Measurements from ENCODE around the gene GOLGB1.

GOLGB1 gene

DNA sequence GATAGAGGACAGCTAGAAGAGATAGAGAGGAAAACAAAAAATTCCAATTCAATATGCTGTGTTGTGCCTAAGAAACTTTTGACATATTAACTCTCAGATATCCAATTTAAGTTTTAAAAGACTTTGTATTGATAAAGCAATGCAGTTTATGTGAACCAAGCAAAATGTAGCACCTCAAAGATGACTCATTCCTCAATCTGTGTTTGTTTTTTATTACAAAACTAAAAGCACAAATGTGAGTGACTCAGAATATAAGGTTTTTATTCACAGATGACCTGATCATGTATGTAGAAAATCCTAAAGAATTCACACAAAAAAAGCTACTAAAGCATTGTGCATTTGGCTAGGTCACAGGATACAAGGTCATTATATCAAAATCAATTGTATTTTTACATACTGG lies 99.9 kb downstream of the GOLGB1 start:
- Mint-ChIP-seq H3K4me1 (ENCODE audit: low read depth) (peaks cover 52% of the 10 kb centered on the region), H3K27me3 (no peaks in the 10 kb centered on the region), H3K9me3 (no peaks in the 10 kb centered on the region), H3K4me3 (no peak overlapping the region), H3K27ac (no peak overlapping the region), H3K36me3 (ENCODE audit: low read depth) (peaks cover 64% of the 10 kb centered on the region)

DNA sequence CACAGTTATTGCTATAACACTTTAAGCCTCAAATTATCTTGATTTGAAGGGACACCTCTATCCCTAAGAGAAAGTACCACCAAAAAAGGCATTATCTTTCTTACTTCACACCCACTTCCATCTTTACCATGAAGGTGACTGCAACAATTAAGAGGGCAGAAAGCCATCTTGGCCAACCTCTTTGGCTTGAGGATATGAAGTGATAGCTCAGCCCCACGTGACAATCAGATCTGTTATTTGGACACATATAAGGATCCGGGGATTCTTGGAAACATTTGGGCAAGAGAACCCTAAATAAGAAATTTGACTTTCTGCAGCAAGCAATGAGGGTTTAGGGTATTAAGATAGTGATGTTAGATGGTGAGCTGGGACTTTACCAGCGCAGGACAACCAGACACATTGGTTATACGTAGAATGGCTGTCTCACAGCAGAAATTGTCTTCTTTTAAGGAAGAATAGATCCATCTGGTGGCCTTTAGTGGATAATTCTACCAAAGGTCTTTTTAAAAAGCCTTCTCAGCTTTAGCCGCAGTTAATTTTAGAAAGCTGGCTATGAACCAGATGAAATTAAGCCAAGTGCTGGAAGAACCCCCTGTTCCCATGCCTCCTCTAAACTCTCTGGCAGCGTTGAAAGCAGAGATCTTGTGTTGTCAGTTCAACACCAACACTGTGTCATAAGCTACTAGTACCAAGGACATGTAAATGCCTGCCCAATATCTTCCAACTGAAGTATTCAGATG lies 101.2 kb downstream of the GOLGB1 start:
- Mint-ChIP-seq H3K36me3 (ENCODE audit: low read depth) (peaks cover 64% of the 10 kb centered on the region), H3K27me3 (no peaks in the 10 kb centered on the region), H3K4me3 (no peak overlapping the region), H3K27ac (no peak overlapping the region), H3K9me3 (no peaks in the 10 kb centered on the region), H3K4me1 (ENCODE audit: low read depth) (peaks cover 40% of the 10 kb centered on the region)

DNA sequence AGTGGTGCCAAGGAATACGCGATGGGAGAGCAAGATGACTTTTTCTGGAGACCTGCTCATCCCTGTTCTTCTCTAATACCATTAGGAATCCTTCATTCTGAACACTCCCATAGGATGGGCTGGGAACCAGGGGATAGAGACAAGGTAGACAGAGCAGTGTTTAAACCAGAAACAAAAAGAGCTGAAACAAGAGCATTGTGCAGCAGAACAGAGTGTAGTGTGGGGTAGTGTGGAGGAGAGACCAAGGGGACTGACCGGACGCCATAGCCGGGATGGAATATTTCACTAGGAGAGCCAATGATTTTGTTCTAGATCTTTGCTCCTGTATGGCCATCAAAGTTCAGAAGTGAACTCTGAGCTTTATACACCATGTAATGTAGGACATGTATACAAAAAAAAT lies 104.5 kb downstream of the GOLGB1 start:
- Mint-ChIP-seq H3K27me3 (no peaks in the 10 kb centered on the region), H3K4me1 (ENCODE audit: low read depth) (peaks cover 27% of the 10 kb centered on the region), H3K27ac (no peak overlapping the region), H3K9me3 (no peaks in the 10 kb centered on the region), H3K36me3 (ENCODE audit: low read depth) (peaks cover 62% of the 10 kb centered on the region), H3K4me3 (no peak overlapping the region)

DNA sequence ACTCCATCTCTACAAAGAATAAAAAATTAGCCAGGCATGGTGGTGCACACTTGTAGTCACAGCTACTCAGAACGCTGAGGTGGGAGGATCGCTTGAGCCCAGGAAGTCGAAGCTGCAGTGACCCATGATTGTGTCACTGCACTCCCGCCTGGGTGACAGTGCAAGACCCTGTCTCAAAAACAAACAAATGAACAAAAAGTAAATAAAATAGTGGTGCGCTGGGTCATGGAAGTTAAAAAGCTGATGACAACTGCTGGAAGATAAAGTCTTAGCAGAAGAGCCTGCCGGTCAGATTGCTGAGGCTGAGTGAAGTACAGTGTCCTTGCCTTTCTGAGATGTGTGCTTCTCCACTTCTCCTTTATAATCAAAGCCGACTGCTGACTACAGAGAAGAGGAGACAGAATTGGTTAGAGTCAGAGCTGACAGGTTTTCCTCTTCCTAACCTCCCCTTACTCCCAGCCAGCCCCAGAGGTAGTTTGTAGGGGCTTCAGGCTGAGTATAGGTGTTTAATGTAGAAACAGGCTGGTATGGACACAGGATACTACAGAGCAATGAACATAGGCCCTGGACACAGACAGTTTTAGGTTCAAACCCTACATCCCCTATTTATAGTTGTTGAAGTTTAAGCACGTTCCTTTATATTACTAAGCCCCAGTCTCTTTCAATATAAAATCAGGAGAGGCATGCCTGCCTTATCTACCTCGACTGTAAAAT lies 106.8 kb downstream of the GOLGB1 start:
- Mint-ChIP-seq H3K27ac (no peak overlapping the region), H3K27me3 (no peaks in the 10 kb centered on the region), H3K36me3 (ENCODE audit: low read depth) (peaks cover 75% of the 10 kb centered on the region), H3K4me1 (ENCODE audit: low read depth) (peaks cover 24% of the 10 kb centered on the region), H3K4me3 (no peak overlapping the region), H3K9me3 (no peaks in the 10 kb centered on the region)

DNA sequence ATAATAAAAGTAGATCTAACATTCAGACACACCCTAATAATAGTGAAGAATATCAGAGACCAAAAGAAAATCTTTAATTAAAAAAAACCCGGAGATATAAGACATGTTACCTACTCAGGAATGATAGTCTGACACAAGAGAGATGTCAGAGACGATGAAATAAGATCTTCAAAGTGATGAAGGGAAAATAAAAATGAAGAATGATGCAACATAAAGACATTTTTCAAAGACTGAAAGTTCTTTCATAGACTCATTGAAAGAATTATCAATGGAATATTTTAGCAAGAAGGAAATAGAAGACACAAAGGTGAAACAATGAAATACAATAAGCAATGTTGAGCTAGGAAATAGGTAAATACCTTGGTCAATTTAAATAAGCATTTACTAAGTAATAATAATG lies 108.4 kb downstream of the GOLGB1 start:
- Mint-ChIP-seq H3K4me1 (ENCODE audit: low read depth) (peaks cover 29% of the 10 kb centered on the region), H3K4me3 (no peak overlapping the region), H3K9me3 (no peaks in the 10 kb centered on the region), H3K27me3 (no peaks in the 10 kb centered on the region), H3K27ac (peak overlapping the region; percentile 90), H3K36me3 (ENCODE audit: low read depth) (peaks cover 81% of the 10 kb centered on the region)

DNA sequence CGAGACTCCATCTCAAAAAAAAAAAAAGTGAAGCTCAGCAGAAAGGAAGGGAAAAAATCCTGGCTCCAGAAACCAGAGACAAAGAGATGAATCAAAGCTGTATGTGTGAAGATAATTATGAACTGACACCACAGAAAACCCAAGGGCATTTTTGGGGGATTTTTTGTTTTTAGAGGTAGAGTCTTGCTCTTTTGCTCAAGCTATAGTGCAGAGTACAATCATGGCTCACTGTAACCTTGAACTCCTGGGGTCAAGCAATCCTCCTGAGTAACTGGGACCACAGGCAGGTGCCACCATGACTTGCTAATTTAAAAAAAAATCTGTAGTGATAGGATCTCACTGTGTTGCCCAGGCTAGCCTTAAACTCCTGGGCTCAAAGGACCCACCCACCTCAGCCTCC lies 111.6 kb downstream of the GOLGB1 start:
- no peak overlapping the region for H3K4me3 Mint-ChIP-seq
- no peaks in the 10 kb centered on the region for H3K9me3 Mint-ChIP-seq
- H3K27ac Mint-ChIP-seq = peak overlapping the region; percentile 81
- no peaks in the 10 kb centered on the region for H3K27me3 Mint-ChIP-seq
- H3K4me1 Mint-ChIP-seq (ENCODE audit: low read depth) = peaks cover 29% of the 10 kb centered on the region
- peaks cover 84% of the 10 kb centered on the region for H3K36me3 Mint-ChIP-seq (ENCODE audit: low read depth)

DNA sequence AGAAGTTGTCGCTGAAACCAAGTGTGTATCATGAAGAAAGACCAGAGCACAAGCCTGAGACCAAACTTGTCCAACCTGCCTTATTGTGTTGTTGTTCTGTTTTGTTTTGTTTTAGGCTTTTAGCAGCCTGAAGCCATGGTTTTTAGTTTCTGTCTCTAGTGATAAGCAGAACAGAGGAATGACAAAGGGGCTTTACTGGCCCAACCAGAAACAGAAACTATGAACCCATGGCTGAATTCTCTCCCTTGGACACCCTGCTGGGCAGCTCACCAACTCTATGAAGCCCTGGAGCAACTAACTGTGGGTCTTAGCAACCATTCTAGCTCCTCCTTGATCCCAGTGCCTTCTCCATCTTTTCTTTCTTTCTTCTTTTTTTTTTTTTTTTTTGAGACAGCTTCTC lies 119.2 kb downstream of the GOLGB1 start:
- Mint-ChIP-seq H3K4me1 (ENCODE audit: low read depth) (no peaks in the 10 kb centered on the region), H3K27ac (peak overlapping the region; percentile 22), H3K9me3 (no peaks in the 10 kb centered on the region), H3K4me3 (no peak overlapping the region), H3K36me3 (ENCODE audit: low read depth) (peaks cover 50% of the 10 kb centered on the region), H3K27me3 (no peaks in the 10 kb centered on the region)

DNA sequence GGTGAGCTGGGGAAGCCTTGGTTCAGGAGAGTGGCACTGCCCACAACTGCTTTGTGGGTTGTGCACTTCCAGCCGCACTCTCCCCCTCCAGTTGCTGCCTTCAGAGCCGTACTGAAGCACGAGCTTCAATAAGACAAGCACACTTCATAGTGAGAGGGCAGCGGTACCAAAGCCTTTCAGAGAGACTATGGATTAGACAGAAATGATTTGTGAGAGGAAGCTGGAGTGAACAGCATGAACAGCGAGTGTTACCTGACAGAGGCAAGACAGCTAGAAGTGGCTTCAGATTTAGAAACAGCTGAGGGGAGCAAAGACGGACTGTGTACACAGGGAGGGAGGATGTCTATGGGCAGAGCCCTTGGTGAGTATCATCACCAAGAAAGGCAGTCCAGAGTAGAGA lies 119.9 kb downstream of the GOLGB1 start:
- no peaks in the 10 kb centered on the region for H3K4me1 Mint-ChIP-seq (ENCODE audit: low read depth)
- peaks cover 43% of the 10 kb centered on the region for H3K36me3 Mint-ChIP-seq (ENCODE audit: low read depth)
- H3K9me3 Mint-ChIP-seq = no peaks in the 10 kb centered on the region
- no peak overlapping the region for H3K4me3 Mint-ChIP-seq
- H3K27ac Mint-ChIP-seq = no peak overlapping the region
- H3K27me3 Mint-ChIP-seq = no peaks in the 10 kb centered on the region

DNA sequence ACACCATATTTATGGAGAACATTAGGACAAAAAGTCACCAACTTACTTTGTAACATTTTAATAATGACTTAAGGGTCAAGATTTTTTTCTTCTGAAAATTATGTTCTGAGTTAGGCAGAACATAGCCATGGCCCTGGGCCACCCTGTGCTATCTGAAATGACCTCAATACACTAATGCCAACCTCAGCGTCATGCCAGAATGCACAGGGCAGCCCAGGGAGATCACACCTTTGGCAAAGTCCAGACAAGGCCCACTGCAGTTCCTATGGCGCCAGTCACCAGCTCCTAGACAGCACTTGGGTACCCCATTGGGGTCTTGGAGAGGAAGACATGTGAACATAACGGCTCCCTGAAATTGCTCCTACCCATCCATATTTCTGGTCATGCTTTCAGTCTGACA lies 121.9 kb downstream of the GOLGB1 start:
- Mint-ChIP-seq H3K9me3 (no peaks in the 10 kb centered on the region), H3K4me3 (no peak overlapping the region), H3K4me1 (ENCODE audit: low read depth) (no peaks in the 10 kb centered on the region), H3K27ac (no peak overlapping the region), H3K27me3 (no peaks in the 10 kb centered on the region), H3K36me3 (ENCODE audit: low read depth) (peaks cover 28% of the 10 kb centered on the region)

DNA sequence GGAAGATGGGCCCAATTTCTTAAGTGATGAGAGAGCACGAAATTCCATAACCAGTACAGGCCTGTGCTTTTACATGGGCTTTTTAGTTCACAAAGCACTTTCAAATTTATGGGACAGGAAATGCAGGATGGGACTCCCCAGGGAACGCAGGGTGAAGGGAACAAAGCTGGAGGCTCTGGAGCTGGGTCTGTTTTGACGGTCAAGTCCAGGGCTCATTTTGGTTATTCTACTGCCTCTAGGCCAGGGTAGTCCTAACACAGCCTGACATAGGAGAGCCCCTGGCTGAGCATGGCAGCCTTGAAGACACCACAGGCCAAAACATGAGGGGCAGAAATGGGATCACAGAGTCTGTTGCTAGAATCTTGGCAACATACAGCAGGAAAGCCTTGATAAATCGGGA lies 122.3 kb downstream of the GOLGB1 start:
- no peaks in the 10 kb centered on the region for H3K4me1 Mint-ChIP-seq (ENCODE audit: low read depth)
- no peaks in the 10 kb centered on the region for H3K9me3 Mint-ChIP-seq
- no peaks in the 10 kb centered on the region for H3K27me3 Mint-ChIP-seq
- peaks cover 24% of the 10 kb centered on the region for H3K36me3 Mint-ChIP-seq (ENCODE audit: low read depth)
- no peak overlapping the region for H3K27ac Mint-ChIP-seq
- no peak overlapping the region for H3K4me3 Mint-ChIP-seq

DNA sequence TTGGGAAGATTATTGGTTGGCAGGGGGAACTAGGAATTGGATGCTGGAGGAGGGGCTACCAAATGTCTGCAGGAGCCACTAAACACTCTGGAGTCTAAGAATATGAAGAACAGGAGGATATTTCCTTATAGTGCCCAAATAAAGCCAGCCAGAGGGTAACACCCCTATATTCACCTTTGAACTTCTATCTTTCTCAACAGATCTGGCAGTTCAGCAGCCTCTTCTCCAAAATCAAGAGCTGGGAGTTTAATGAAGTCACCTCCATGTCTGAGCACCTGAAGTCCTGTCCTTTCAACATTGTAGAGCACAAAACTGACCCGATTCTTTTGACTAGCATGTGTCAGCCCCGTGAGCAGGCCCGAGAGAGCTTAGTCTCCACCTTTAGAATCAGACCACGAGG lies 123.0 kb downstream of the GOLGB1 start:
- H3K36me3 Mint-ChIP-seq (ENCODE audit: low read depth) = peaks cover 16% of the 10 kb centered on the region
- peaks cover 3% of the 10 kb centered on the region for H3K27me3 Mint-ChIP-seq
- H3K4me3 Mint-ChIP-seq = no peak overlapping the region
- H3K4me1 Mint-ChIP-seq (ENCODE audit: low read depth) = no peaks in the 10 kb centered on the region
- H3K9me3 Mint-ChIP-seq = no peaks in the 10 kb centered on the region
- H3K27ac Mint-ChIP-seq = no peak overlapping the region

DNA sequence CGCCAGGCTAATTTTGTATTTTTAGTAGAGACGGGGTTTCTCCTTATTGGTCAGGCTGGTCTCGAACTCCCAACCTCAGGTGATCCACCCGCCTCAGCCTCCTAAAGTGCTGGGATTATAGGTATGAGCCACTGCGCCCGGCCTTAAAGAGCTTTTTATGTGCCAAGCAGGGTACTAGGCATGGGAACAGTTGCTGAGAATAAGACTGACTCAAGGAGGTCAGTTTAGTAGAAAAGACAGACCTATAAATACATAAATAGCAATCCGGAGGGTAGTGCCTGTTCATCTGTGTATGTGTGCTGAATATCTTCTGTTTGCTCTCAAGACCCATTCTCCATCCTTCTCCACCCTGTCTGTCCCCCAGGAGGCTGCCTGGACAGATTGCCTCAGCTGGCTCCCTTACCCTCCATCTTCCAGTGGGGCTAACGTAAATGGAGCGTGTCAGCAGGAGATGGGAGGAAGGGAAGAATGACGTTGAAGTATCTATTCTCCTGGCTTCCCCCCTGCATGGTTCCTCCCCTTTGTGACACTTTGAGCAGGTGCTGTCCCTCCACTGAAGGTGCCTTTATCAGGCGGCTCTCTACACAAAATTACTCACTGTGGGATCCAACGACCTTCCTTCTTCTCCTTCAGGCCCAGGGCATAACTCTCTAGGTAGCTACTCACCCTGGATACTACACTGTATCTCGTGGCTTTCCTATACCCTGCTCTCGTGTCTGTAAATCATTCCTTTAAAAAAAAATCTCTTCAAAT lies 125.2 kb downstream of the GOLGB1 start:
- Mint-ChIP-seq H3K36me3 (ENCODE audit: low read depth) (no peaks in the 10 kb centered on the region), H3K4me3 (no peak overlapping the region), H3K27ac (no peak overlapping the region), H3K9me3 (no peaks in the 10 kb centered on the region), H3K27me3 (peaks cover 5% of the 10 kb centered on the region), H3K4me1 (ENCODE audit: low read depth) (no peaks in the 10 kb centered on the region)

DNA sequence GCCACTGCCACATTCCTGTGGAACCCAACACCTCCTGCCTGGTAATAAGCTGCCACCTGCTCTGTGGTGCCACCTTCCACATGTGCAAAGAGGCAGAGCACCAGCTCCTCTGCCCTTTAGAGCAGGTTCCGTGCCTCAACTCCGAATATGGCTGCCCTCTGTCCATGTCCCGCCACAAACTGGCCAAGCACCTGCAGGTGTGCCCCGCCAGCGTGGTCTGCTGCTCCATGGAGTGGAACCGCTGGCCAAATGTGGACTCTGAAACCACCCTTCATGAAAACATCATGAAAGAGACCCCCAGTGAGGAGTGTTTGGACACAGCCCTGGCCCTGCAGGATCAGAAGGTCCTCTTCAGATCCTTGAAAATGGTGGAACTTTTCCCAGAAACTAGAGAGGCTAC lies 128.1 kb downstream of the GOLGB1 start:
- Mint-ChIP-seq H3K4me3 (no peak overlapping the region), H3K4me1 (ENCODE audit: low read depth) (no peaks in the 10 kb centered on the region)

DNA sequence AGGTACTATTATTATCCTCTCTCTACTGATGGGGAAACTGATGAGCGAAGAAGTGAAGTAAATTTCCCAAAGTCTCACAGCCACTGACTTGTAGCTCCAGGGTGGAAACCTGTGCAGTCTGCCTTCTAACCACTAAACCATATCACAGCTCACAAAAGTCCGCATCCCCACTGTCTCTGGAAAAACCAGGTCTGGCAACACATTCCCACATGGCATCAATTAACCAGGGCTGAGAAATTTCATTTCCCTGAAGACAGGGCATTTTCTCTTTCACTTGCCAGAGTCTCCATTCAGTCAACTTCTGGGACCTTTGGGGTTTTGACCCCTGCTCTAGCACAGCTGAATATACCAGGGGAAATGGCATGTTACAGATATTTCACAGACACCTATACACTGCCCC lies 129.8 kb downstream of the GOLGB1 start:
- H3K4me3 Mint-ChIP-seq = no peak overlapping the region
- H3K9me3 Mint-ChIP-seq = no peaks in the 10 kb centered on the region
- H3K4me1 Mint-ChIP-seq (ENCODE audit: low read depth) = no peaks in the 10 kb centered on the region
- H3K27me3 Mint-ChIP-seq = peaks cover 5% of the 10 kb centered on the region
- H3K36me3 Mint-ChIP-seq (ENCODE audit: low read depth) = no peaks in the 10 kb centered on the region
- no peak overlapping the region for H3K27ac Mint-ChIP-seq

More for the DNA sequence above, 128.1 kb downstream of the GOLGB1 start:
- Mint-ChIP-seq H3K27me3 (peaks cover 5% of the 10 kb centered on the region), H3K9me3 (no peaks in the 10 kb centered on the region), H3K27ac (no peak overlapping the region), H3K36me3 (ENCODE audit: low read depth) (no peaks in the 10 kb centered on the region)
